Spleen (tissue), 11 donors: Measurements from ENCODE around the gene CSE1L. TPM values are rescaled to one million over a fixed set of nuclear protein-coding genes. Genes with fewer than 3 reads are reported as not detected.
"Not testable (repeated sequence)": the region's sequence is repeated elsewhere in the genome, so short reads cannot be mapped to it uniquely, and the experiment has no call there.

ENCODE experiments used
- DNase-seq: peaks from one replicate; pipeline ENCODE4 v3.0.0-alpha.2; 2020
- H3K27ac ChIP-seq, 8 donors: fragments of 200-600 bp; sonication (generic) in 7 of 8; 1 replicate in 4 of 8; 2 replicates in 4 of 8; pipeline versions ENCODE4 v1.5.0 to v1.8.0; 2016 to 2021; ENCODE audit warnings: inconsistent platforms in 4 of 8, mild to moderate bottlenecking in 4 of 8, moderate library complexity in 1 of 8
- H3K27me3 ChIP-seq, 7 donors: fragments of 200-600 bp; sonication (generic) in 6 of 7; replicated peaks in 1 of 7; 1 replicate in 4 of 7; 2 replicates in 3 of 7; pipeline versions ENCODE4 v1.5.0 to v1.8.0; 2016 to 2021; ENCODE audit warnings: inconsistent platforms in 3 of 7, mild to moderate bottlenecking in 1 of 7
- H3K36me3 ChIP-seq, 6 donors: fragments of 200-600 bp; sonication (generic) in 5 of 6; 1 replicate in 4 of 6; 2 replicates in 2 of 6; pipeline versions ENCODE4 v1.5.0 to v1.8.0; 2016 to 2021; ENCODE audit warnings: inconsistent platforms in 2 of 6
- H3K4me1 ChIP-seq, 6 donors: fragments of 200-600 bp; sonication (generic) in 5 of 6; 1 replicate in 3 of 6; 2 replicates in 3 of 6; pipeline versions ENCODE4 v1.5.0 to v1.8.0; 2016 to 2021; ENCODE audit warnings: inconsistent platforms in 3 of 6
- H3K4me3 ChIP-seq, 8 donors: fragments of 200-600 bp; sonication (generic) in 7 of 8; 1 replicate in 4 of 8; 2 replicates in 4 of 8; pipeline versions ENCODE4 v1.5.0 to v1.8.0; 2016 to 2021; ENCODE audit warnings: inconsistent platforms in 4 of 8, mild to moderate bottlenecking in 4 of 8, moderate library complexity in 2 of 8
- H3K9me3 ChIP-seq, 8 donors: fragments of 200-600 bp; sonication (generic) in 7 of 8; 1 replicate in 4 of 8; 2 replicates in 4 of 8; pipeline versions ENCODE4 v1.5.0 to v1.8.0; 2016 to 2021; ENCODE audit warnings: inconsistent platforms in 4 of 8
- POLR2A ChIP-seq, 3 donors: fragments of 450-650 bp; IDR thresholded peaks; one replicate each; pipeline ENCODE4 v1.5.1; 2017; ENCODE audit warnings: antibody characterized with exemption in 3 of 3, mild to moderate bottlenecking in 1 of 3
- POLR2AphosphoS5 ChIP-seq, 3 donors: sonication (generic); formaldehyde crosslinking; IDR thresholded peaks; one replicate each; pipeline ENCODE4 v1.5.1; 2017; ENCODE audit warnings: antibody characterized with exemption in 3 of 3
- WGBS, 5 donors: extraction: QIAGEN DNeasy Blood & Tissue Kit in 3 of 5; methylation state at CpG; one replicate each; pipeline versions ENCODE4 v1.1.5 to v1.1.7; 2013 to 2018; 5-methylcytosine and 5-hydroxymethylcytosine counted together
- intact Hi-C: fragments of 100-400 bp; cut with DNase I; formaldehyde crosslinking; loops from one replicate; pipeline ENCODE4 v1.15.0; 2023; ENCODE audit warnings: low total_unique reads
- polyA plus RNA-seq, 3 donors: library from polyadenylated mRNA; stranded (reverse); fragments of 200-250 nt; gene quantifications; one replicate each; pipeline ENCODE4 v1.2.1, GENCODE V29; 2013
- total RNA-seq, 7 donors: library from RNA; depleted of rRNA in 3 of 7; stranded (reverse); fragments of >200 nt in 3 of 7; fragmentation: NEBNext Ultra II Directional in 4 of 7; extraction: Animal tissue kit (Norgen Biotek cat#: 25700) in 4 of 7; gene quantifications; one replicate each; pipeline versions ENCODE4 v1.1.0 to v1.2.1, GENCODE V29; 2016 to 2021
- TF ChIP-seq, protein P1 (sequence below), 11 experiments: fragments of 200-600 bp in 7 of 11; fragments of 450-650 bp in 4 of 11; sonication (generic) in 4 of 11; IDR thresholded peaks in 8 of 11; conservative IDR thresholded peaks in 3 of 11; 1 replicate in 7 of 11; 2 replicates in 4 of 11; pipeline versions ENCODE4 v1.4.0 to v1.8.0; 2016 to 2021; ENCODE audit warnings: antibody characterized with exemption in 11 of 11, inconsistent platforms in 4 of 11, mild to moderate bottlenecking in 1 of 11
- donor health status: healthy with polysubstance abuse.
- donor health status: DM: no; HTN: no; CAD: no; lungs with moderate emphysema.
- donor health status: DM: no; HTN: no; CAD: no.
- donor health status: Bipolar disorder and iron deficiency.
- donor health status: healthy.
- donor health status: DM: no; HTN: no; CAD: no.
- donor health status: DM: yes; HTN: yes; CAD: no.

Gene CSE1L
- total and polyA plus RNA-seq, 10 donors: 16.7 to 51.5 (median 33.8) TPM

DNA sequence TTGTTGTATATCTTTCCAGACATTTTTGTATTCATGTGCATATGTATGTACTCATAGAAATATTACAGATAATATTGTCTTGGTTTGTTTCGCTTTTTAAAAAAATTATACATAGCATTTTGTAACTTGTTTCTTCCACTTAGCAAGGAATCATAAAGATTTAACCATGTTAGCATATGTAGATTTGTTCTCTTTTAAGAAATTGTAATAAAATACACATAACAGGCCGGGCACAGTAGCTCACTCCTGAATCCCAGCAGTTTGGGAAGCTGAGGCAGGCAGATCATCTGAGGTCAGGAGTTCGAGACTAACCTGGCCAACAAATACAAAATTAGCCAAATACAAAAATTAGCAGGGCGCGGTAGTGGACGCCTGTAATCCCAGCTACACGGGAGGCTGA, 44.4 kb upstream of the CSE1L start:
- Histone ChIP-seq H3K36me3 (peaks cover 6 to 100% (median 84%) of the 10 kb centered on the region in 6 donors), H3K4me3 (no peak overlapping the region), H3K27ac (no peak overlapping the region), H3K27me3 (no peaks in the 10 kb centered on the region), H3K4me1 (no peaks in the 10 kb centered on the region), H3K9me3 (no peaks in the 10 kb centered on the region)
- intact Hi-C loops: no loop called here
- DNase-seq: no peak
- TF ChIP-seq, protein P1, sequence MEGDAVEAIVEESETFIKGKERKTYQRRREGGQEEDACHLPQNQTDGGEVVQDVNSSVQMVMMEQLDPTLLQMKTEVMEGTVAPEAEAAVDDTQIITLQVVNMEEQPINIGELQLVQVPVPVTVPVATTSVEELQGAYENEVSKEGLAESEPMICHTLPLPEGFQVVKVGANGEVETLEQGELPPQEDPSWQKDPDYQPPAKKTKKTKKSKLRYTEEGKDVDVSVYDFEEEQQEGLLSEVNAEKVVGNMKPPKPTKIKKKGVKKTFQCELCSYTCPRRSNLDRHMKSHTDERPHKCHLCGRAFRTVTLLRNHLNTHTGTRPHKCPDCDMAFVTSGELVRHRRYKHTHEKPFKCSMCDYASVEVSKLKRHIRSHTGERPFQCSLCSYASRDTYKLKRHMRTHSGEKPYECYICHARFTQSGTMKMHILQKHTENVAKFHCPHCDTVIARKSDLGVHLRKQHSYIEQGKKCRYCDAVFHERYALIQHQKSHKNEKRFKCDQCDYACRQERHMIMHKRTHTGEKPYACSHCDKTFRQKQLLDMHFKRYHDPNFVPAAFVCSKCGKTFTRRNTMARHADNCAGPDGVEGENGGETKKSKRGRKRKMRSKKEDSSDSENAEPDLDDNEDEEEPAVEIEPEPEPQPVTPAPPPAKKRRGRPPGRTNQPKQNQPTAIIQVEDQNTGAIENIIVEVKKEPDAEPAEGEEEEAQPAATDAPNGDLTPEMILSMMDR (IDR thresholded peaks at IDR 0.05 in 8 of 11, conservative IDR thresholded peaks at IDR 0.05 in 3 of 11): no peak
- TF ChIP-seq POLR2AphosphoS5 (IDR thresholded peaks at IDR 0.05) (no peak), POLR2A (IDR thresholded peaks at IDR 0.05) (no peak)
- WGBS, 5 donors: 97 to 99% (median 97%) methylated on average over 7 of the region's 7 CpGs

DNA sequence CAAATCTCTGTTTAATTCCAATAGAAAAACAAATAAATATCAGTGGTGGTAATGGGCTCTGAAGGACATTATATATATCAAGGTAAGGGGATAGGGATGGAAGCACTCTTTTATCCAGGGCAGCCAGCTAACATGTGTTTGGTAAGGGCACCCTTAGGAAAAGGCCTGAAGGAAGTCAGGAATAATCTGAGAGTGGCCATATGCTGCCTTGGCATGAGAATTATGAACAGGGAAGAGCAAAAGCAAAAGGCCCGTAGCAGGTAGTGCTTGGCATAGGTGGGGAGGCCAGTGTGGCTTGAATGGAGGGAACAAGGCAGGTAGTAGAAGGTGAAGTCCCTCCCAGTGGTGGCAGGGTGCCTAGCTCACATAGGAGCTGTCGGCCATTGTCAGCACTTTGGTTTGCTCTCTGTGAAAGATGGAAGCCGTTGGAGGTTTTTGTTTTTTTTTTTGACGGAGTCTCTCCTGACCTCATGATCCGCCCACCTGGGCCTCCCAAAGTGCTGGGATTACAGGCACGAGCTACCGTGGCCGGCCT, 39.6 kb upstream of the CSE1L start:
- DNase-seq: no peak
- Histone ChIP-seq H3K4me3 (no peak overlapping the region), H3K27ac (no peak overlapping the region), H3K36me3 (peaks cover 3 to 100% (median 70%) of the 10 kb centered on the region in 6 donors), H3K27me3 (no peaks in the 10 kb centered on the region), H3K9me3 (no peaks in the 10 kb centered on the region), H3K4me1 (no peaks in the 10 kb centered on the region)
- 87 to 96% (median 90%) methylated on average over 8 of the region's 8 CpGs for WGBS, 5 donors
- TF ChIP-seq, protein P1 (IDR thresholded peaks at IDR 0.05 in 8 of 11, conservative IDR thresholded peaks at IDR 0.05 in 3 of 11): no peak
- no peak for TF ChIP-seq POLR2AphosphoS5 (IDR thresholded peaks at IDR 0.05)
- no peak for TF ChIP-seq POLR2A (IDR thresholded peaks at IDR 0.05)
- intact Hi-C loops: no loop called here

GRCh38 chr20:49009899-49010631, 36.0 kb upstream of the CSE1L start:
- intact Hi-C loops: no loop called here
- Histone ChIP-seq H3K27me3 (no peaks in the 10 kb centered on the region), H3K4me1 (no peaks in the 10 kb centered on the region), H3K9me3 (no peaks in the 10 kb centered on the region), H3K4me3 (no peak overlapping the region), H3K27ac (peak overlapping the region in 1 of 8 donors; percentile 26), H3K36me3 (peaks cover 3 to 100% (median 85%) of the 10 kb centered on the region in 6 donors)
- no peak for TF ChIP-seq POLR2A (IDR thresholded peaks at IDR 0.05)
- TF ChIP-seq POLR2AphosphoS5 (IDR thresholded peaks at IDR 0.05): no peak
- TF ChIP-seq, protein P1 (IDR thresholded peaks at IDR 0.05 in 8 of 11, conservative IDR thresholded peaks at IDR 0.05 in 3 of 11): no peak
- no peak for DNase-seq
- WGBS, 5 donors: 95 to 97% (median 97%) methylated on average over 12 of the region's 12 CpGs

DNA sequence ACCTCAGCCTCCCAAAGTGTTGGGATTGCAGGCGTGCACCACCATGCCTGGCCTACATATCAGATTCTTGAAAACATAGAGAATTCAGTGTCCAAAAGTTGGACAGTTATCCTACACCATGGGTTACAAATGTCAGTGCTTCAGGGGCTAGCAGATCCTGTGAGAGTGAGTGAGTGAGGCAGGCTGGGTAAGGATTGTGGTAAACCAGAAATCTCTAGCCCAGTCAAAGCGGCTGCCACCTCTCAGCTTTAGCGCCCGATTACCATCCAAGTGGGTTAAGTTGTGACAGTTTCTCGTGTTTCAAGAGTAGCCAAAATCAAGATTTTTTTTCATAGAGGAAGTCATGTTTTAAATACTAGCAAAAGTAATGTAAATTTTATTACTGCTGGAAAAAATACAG, 21.9 kb upstream of the CSE1L start:
- H3K4me3 ChIP-seq: no peak overlapping the region
- 83 to 94% (median 92%) methylated on average over 5 of the region's 5 CpGs for WGBS, 5 donors
- intact Hi-C loops: no loop called here
- no peaks in the 10 kb centered on the region for H3K4me1 ChIP-seq
- H3K36me3 ChIP-seq: peaks cover 10 to 99% (median 93%) of the 10 kb centered on the region in 6 donors
- no peak overlapping the region for H3K27ac ChIP-seq
- no peak for DNase-seq
- no peak for TF ChIP-seq POLR2AphosphoS5 (IDR thresholded peaks at IDR 0.05)
- TF ChIP-seq, protein P1 (IDR thresholded peaks at IDR 0.05 in 8 of 11, conservative IDR thresholded peaks at IDR 0.05 in 3 of 11): no peak
- no peaks in the 10 kb centered on the region for H3K9me3 ChIP-seq
- no peaks in the 10 kb centered on the region for H3K27me3 ChIP-seq

DNA sequence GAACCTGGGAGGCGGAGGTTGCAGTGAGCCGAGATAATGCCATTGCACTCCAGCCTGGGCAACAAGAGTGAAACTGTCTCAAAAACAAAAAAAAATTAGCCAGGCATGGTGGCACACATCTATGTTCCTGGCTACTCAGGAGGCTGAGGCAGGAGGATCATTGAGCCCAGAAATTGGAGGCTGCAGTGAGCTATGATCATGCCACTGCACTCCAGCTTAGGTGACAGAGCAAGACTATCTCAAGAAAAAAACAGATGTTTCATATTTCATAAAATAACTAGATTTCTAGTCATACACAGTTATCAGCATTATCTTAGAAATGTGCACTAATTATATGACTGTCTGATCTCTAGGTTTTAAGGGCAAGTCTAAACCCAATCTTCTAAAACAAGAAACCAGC, 17.9 kb upstream of the CSE1L start:
- peaks cover 14 to 99% (median 94%) of the 10 kb centered on the region in 6 donors for H3K36me3 ChIP-seq

More for the DNA sequence above, 17.9 kb upstream of the CSE1L start:
- H3K9me3 ChIP-seq, H3K4me1 ChIP-seq, H3K27ac ChIP-seq, intact Hi-C loops, DNase-seq, H3K4me3 ChIP-seq, H3K27me3 ChIP-seq: not testable (repeated sequence)
- WGBS, 5 donors: 96 to 100% (median 97%) methylated on average over 2 of the region's 2 CpGs
